Hepatocyte (in vitro differentiated cells): ENCODE results near the gene KCNC2. TPM values are rescaled to one million over a fixed set of nuclear protein-coding genes. Genes with fewer than 3 reads are reported as not detected.

Experiments
- DNase-seq: peaks from one replicate; pipeline ENCODE4 v3.0.0-alpha.2; 2016; ENCODE audit warnings: low spot score
- H2AFZ ChIP-seq: fragments of 200-600 bp; sonication (generic); 2 replicates; pipeline ENCODE4 v1.6.0; 2016; ENCODE audit warnings: antibody characterized with exemption, mild to moderate bottlenecking
- H3K27ac ChIP-seq: fragments of 200-600 bp; sonication (generic); 2 replicates; pipeline ENCODE4 v1.5.1; 2016; ENCODE audit warnings: mild to moderate bottlenecking
- H3K27me3 ChIP-seq: fragments of 200-600 bp; sonication (generic); 2 replicates; pipeline ENCODE4 v1.6.1; 2016
- H3K36me3 ChIP-seq: fragments of 200-600 bp; sonication (generic); replicated peaks from 2 replicates; pipeline ENCODE4 v1.5.1; 2016; ENCODE audit warnings: low read depth; ENCODE audit not compliant: insufficient read depth
- H3K4me1 ChIP-seq: fragments of 200-600 bp; sonication (generic); 2 replicates; pipeline ENCODE4 v1.5.1; 2016; ENCODE audit warnings: mild to moderate bottlenecking, moderate library complexity; ENCODE audit not compliant: insufficient read depth
- H3K4me2 ChIP-seq: fragments of 200-600 bp; sonication (generic); 2 replicates; pipeline ENCODE4 v1.6.0; 2016
- H3K4me3 ChIP-seq: fragments of 200-600 bp; sonication (generic); 2 replicates; pipeline ENCODE4 v1.5.1; 2016; ENCODE audit warnings: mild to moderate bottlenecking
- H3K79me2 ChIP-seq: fragments of 200-600 bp; sonication (generic); 2 replicates; pipeline ENCODE4 v1.6.0; 2017; ENCODE audit warnings: mild to moderate bottlenecking
- H3K9me2 ChIP-seq: fragments of 200-600 bp; sonication (generic); replicated peaks from 2 replicates; pipeline ENCODE4 v1.6.0; 2017; ENCODE audit warnings: mild to moderate bottlenecking; ENCODE audit not compliant: insufficient read depth
- H3K9me3 ChIP-seq: fragments of 200-600 bp; sonication (generic); 2 replicates; pipeline ENCODE4 v1.5.1; 2016; ENCODE audit warnings: low read depth, mild to moderate bottlenecking
- H4K20me1 ChIP-seq: fragments of 200-600 bp; sonication (generic); 2 replicates; pipeline ENCODE4 v1.6.0; 2016; ENCODE audit warnings: mild to moderate bottlenecking; ENCODE audit not compliant: insufficient read depth, poor library complexity, severe bottlenecking
- EZH2 ChIP-seq: fragments of 200-600 bp; sonication (generic); IDR thresholded peaks from 2 replicates; pipeline ENCODE4 v1.6.1; 2016; ENCODE audit warnings: antibody characterized with exemption, mild to moderate bottlenecking, borderline replicate concordance
- EZH2phosphoT487 ChIP-seq: fragments of 200-600 bp; sonication (generic); IDR thresholded peaks from one replicate; pipeline ENCODE4 v1.6.1; 2018; ENCODE audit warnings: antibody characterized with exemption, mild to moderate bottlenecking, low read depth, moderate library complexity; ENCODE audit not compliant: unreplicated experiment, severe bottlenecking
- WGBS: methylation state at CpG from one replicate; pipeline ENCODE4 v1.1.6; 2016; ENCODE audit warnings: low lambda C conversion rate; ENCODE audit errors: missing lambda C conversion rate; 5-methylcytosine and 5-hydroxymethylcytosine counted together
- polyA plus RNA-seq: library from polyadenylated mRNA; unstranded; fragments of >200 nt; fragmentation: Nextera tagmentation; extraction: Ambion mirVana; gene quantifications from 2 replicates; pipeline ENCODE4 v1.2.1, GENCODE V29; 2016
- total RNA-seq: library from RNA; depleted of rRNA; stranded (reverse); fragments of >200 nt; gene quantifications from 2 replicates; pipeline ENCODE4 v1.2.3, GENCODE V29; 2014
- TF ChIP-seq, protein P1 (sequence below): fragments of 200-600 bp; sonication (generic); IDR thresholded peaks from 2 replicates; pipeline ENCODE4 v1.5.1; 2016; ENCODE audit warnings: antibody characterized with exemption, mild to moderate bottlenecking; ENCODE audit not compliant: poor library complexity

Gene KCNC2
- total and polyA plus RNA-seq, 2 experiments from 2014 or later, result 0.07 TPM; not detected in 1

GRCh38 chr12:75041472-75041871, 168.2 kb downstream of the KCNC2 start:
- no peak overlapping the region for H3K27ac ChIP-seq
- no peaks in the 10 kb centered on the region for H3K9me3 ChIP-seq
- H2AFZ ChIP-seq, result no peak overlapping the region
- no peak for TF ChIP-seq EZH2phosphoT487
- TF ChIP-seq, protein P1, sequence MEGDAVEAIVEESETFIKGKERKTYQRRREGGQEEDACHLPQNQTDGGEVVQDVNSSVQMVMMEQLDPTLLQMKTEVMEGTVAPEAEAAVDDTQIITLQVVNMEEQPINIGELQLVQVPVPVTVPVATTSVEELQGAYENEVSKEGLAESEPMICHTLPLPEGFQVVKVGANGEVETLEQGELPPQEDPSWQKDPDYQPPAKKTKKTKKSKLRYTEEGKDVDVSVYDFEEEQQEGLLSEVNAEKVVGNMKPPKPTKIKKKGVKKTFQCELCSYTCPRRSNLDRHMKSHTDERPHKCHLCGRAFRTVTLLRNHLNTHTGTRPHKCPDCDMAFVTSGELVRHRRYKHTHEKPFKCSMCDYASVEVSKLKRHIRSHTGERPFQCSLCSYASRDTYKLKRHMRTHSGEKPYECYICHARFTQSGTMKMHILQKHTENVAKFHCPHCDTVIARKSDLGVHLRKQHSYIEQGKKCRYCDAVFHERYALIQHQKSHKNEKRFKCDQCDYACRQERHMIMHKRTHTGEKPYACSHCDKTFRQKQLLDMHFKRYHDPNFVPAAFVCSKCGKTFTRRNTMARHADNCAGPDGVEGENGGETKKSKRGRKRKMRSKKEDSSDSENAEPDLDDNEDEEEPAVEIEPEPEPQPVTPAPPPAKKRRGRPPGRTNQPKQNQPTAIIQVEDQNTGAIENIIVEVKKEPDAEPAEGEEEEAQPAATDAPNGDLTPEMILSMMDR, result no peak
- TF ChIP-seq EZH2, result no peak
- DNase-seq, result no peak
- no peak overlapping the region for H3K4me2 ChIP-seq
- no peaks in the 10 kb centered on the region for H3K36me3 ChIP-seq
- no peaks in the 10 kb centered on the region for H3K27me3 ChIP-seq
- no peaks in the 10 kb centered on the region for H4K20me1 ChIP-seq
- no peaks in the 10 kb centered on the region for H3K4me1 ChIP-seq
- H3K79me2 ChIP-seq, result no peaks in the 10 kb centered on the region
- no peak overlapping the region for H3K4me3 ChIP-seq
- no peaks in the 10 kb centered on the region for H3K9me2 ChIP-seq
- WGBS, result 77% methylated on average over 4 of the region's 4 CpGs

DNA sequence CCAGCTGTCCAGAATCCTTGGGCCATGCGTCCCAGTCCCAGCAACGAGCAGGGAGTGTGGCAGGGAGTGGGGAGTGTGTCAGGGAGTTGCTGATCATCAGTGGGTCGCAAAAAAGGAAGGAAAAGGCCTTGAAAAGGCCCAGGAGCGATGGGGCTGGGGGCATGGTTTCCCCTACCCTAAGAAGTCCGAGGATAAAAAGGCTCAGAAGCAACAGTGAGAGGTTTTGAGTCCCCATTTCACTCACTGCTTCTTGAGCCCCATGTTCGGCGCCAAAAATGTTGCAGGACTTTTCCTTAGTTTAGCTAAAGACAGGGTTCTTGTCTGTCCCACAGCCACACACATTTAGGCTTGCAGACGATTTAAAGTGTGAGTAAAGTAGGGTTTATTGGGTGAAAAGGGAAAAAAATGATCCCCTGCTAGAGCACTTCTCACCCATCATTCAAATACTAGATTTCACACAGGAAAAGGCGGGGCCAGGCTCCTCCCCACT, 189.5 kb downstream of the KCNC2 start:
- TF ChIP-seq EZH2phosphoT487 (no peak), EZH2 (no peak)
- TF ChIP-seq, protein P1, result no peak
- WGBS, result 77% methylated on average over 9 of the region's 9 CpGs
- H3K4me3 ChIP-seq, result no peak overlapping the region

GRCh38 chr12:75011120-75011519, 198.5 kb downstream of the KCNC2 start:
- no peak overlapping the region for H2AFZ ChIP-seq
- no peaks in the 10 kb centered on the region for H3K27me3 ChIP-seq
- H3K9me3 ChIP-seq, result no peaks in the 10 kb centered on the region
- H3K27ac ChIP-seq, result no peak overlapping the region
- no peaks in the 10 kb centered on the region for H4K20me1 ChIP-seq
- no peaks in the 10 kb centered on the region for H3K4me1 ChIP-seq
- 75% methylated on average over 4 of the region's 4 CpGs for WGBS
- DNase-seq, result no peak
- no peaks in the 10 kb centered on the region for H3K9me2 ChIP-seq
- TF ChIP-seq, protein P1, result no peak
- TF ChIP-seq EZH2 (no peak), EZH2phosphoT487 (no peak)
- H3K79me2 ChIP-seq, result no peaks in the 10 kb centered on the region
- H3K4me3 ChIP-seq, result no peak overlapping the region
- no peaks in the 10 kb centered on the region for H3K36me3 ChIP-seq
- H3K4me2 ChIP-seq, result no peak overlapping the region

More for the DNA sequence above, 189.5 kb downstream of the KCNC2 start:
- Histone ChIP-seq H3K4me1 (no peaks in the 10 kb centered on the region), H3K9me2 (no peaks in the 10 kb centered on the region), H3K36me3 (no peaks in the 10 kb centered on the region), H3K27ac (no peak overlapping the region), H4K20me1 (no peaks in the 10 kb centered on the region), H3K79me2 (no peaks in the 10 kb centered on the region), H2AFZ (no peak overlapping the region), H3K9me3 (peaks cover 11% of the 10 kb centered on the region), H3K27me3 (no peaks in the 10 kb centered on the region), H3K4me2 (no peak overlapping the region)
- no peak for DNase-seq
